HFFc6 (cell line): Measurements from ENCODE around the gene MT2A. TPM values are rescaled to one million over a fixed set of nuclear protein-coding genes. Genes with fewer than 3 reads are reported as not detected.

Experiments
- DNase-seq: peaks from one replicate; pipeline ENCODE4 v3.0.0-alpha.2; 2018
- H3K27ac Mint-ChIP-seq: 2 replicates; pipeline ENCODE4 v1.8.0; 2020; ENCODE audit warnings: mild to moderate bottlenecking, mixed read lengths
- H3K27me3 Mint-ChIP-seq: 2 replicates; pipeline ENCODE4 v1.8.0; 2021; ENCODE audit warnings: mild to moderate bottlenecking, moderate library complexity, mixed read lengths; ENCODE audit not compliant: insufficient read depth
- H3K36me3 Mint-ChIP-seq: 2 replicates; pipeline ENCODE4 v1.8.0; 2021; ENCODE audit warnings: low read depth, mixed read lengths
- H3K4me1 Mint-ChIP-seq: 2 replicates; pipeline ENCODE4 v1.8.0; 2020; ENCODE audit warnings: low read depth, mixed read lengths
- H3K4me3 Mint-ChIP-seq: 2 replicates; pipeline ENCODE4 v1.8.0; 2020; ENCODE audit warnings: mild to moderate bottlenecking, moderate library complexity, mixed read lengths
- H3K9me3 Mint-ChIP-seq: 2 replicates; pipeline ENCODE4 v1.8.0; 2020; ENCODE audit warnings: mild to moderate bottlenecking, mixed read lengths
- total RNA-seq, 6 experiments: library from RNA; stranded (reverse); fragmentation: NEBNext Ultra II Directional; extraction: Animal tissue kit (Norgen Biotek cat#: 25700); gene quantifications; 2 replicates in 1 of 6; 3 replicates in 5 of 6; pipeline ENCODE4 v1.2.3, GENCODE V29; 2021
- TF ChIP-seq, protein P1 (sequence below): fragments of 200-600 bp; sonication (generic); IDR thresholded peaks from 2 replicates; pipeline ENCODE4 v1.5.0; 2021; ENCODE audit warnings: antibody characterized with exemption, mild to moderate bottlenecking

MT2A gene
- total RNA-seq, 6 experiments from 2014 or later = 623 to 1,524 (median 1,044) TPM

DNA sequence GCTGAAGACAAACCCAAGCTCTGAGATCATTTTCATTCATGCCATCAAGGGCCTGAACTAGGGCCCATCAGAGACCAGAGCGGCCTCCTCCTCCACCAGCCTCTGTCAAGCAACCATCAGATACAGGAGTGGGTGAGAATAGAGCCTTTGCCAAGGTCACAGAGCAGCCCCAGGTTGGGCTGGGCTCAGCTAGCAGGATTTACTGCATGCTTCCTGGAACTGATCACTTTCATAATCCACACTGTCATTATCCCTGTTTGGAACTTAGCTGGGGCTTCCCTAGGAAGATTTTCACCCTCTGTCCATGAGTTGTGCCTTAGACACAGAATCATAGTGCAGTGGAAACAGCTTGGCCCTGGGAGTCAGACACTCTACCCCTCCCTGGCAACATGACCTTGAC, 38.4 kb upstream of the MT2A start:
- peaks cover 8% of the 10 kb centered on the region for H3K9me3 Mint-ChIP-seq
- H3K4me1 Mint-ChIP-seq = no peaks in the 10 kb centered on the region
- no peak for DNase-seq
- TF ChIP-seq, protein P1, sequence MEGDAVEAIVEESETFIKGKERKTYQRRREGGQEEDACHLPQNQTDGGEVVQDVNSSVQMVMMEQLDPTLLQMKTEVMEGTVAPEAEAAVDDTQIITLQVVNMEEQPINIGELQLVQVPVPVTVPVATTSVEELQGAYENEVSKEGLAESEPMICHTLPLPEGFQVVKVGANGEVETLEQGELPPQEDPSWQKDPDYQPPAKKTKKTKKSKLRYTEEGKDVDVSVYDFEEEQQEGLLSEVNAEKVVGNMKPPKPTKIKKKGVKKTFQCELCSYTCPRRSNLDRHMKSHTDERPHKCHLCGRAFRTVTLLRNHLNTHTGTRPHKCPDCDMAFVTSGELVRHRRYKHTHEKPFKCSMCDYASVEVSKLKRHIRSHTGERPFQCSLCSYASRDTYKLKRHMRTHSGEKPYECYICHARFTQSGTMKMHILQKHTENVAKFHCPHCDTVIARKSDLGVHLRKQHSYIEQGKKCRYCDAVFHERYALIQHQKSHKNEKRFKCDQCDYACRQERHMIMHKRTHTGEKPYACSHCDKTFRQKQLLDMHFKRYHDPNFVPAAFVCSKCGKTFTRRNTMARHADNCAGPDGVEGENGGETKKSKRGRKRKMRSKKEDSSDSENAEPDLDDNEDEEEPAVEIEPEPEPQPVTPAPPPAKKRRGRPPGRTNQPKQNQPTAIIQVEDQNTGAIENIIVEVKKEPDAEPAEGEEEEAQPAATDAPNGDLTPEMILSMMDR = no peak
- peaks cover 7% of the 10 kb centered on the region for H3K36me3 Mint-ChIP-seq
- no peak overlapping the region for H3K4me3 Mint-ChIP-seq
- no peak overlapping the region for H3K27ac Mint-ChIP-seq
- H3K27me3 Mint-ChIP-seq = peaks cover 57% of the 10 kb centered on the region

DNA sequence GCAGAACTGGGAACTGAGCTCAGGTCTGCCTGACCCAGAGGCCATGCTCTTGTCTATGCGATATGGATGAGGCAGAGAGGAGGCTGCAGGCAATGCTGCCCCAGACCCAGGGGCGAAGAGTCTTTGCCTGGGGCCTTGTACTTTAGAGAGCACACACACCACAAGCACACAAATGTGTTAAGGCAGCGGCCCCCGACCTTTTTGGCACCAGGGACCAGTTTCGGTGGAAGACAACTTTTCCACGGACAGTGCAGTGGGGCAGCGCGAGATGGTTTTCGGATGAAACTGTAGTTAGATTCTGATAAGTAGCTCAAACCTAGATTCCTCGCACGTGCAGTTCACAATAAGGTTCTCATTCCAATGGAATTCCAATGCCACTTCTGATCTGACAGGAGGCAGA, 36.9 kb upstream of the MT2A start:
- peaks cover 13% of the 10 kb centered on the region for H3K9me3 Mint-ChIP-seq
- no peak overlapping the region for H3K27ac Mint-ChIP-seq

DNA sequence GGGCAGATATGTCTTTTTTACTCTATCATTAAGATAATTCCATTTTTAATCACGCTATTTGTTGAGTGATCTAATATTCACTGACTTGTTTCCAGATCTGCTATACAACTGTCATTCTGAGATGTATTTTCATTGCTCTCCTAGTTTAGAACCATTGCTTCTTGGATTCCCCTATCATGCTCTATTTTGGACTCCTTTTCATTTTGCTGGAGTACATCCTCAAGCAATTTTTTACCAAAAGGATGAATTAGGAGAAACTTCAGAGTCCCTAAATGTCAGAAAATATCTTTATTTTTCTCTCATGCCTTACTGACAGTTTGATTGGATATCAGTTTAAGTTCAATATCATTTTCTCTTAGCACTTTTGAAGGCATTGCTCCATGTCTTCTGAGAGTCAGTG, 33.8 kb upstream of the MT2A start:
- Mint-ChIP-seq H3K27ac (no peak overlapping the region), H3K27me3 (peaks cover 30% of the 10 kb centered on the region), H3K4me3 (no peak overlapping the region), H3K4me1 (no peaks in the 10 kb centered on the region), H3K36me3 (peaks cover 10% of the 10 kb centered on the region), H3K9me3 (peaks cover 13% of the 10 kb centered on the region)
- TF ChIP-seq, protein P1 = no peak
- DNase-seq = no peak

More for the DNA sequence above, 36.9 kb upstream of the MT2A start:
- no peaks in the 10 kb centered on the region for H3K4me1 Mint-ChIP-seq
- DNase-seq = no peak
- H3K4me3 Mint-ChIP-seq = no peak overlapping the region
- peaks cover 10% of the 10 kb centered on the region for H3K36me3 Mint-ChIP-seq
- H3K27me3 Mint-ChIP-seq = peaks cover 46% of the 10 kb centered on the region
- TF ChIP-seq, protein P1 = no peak

DNA sequence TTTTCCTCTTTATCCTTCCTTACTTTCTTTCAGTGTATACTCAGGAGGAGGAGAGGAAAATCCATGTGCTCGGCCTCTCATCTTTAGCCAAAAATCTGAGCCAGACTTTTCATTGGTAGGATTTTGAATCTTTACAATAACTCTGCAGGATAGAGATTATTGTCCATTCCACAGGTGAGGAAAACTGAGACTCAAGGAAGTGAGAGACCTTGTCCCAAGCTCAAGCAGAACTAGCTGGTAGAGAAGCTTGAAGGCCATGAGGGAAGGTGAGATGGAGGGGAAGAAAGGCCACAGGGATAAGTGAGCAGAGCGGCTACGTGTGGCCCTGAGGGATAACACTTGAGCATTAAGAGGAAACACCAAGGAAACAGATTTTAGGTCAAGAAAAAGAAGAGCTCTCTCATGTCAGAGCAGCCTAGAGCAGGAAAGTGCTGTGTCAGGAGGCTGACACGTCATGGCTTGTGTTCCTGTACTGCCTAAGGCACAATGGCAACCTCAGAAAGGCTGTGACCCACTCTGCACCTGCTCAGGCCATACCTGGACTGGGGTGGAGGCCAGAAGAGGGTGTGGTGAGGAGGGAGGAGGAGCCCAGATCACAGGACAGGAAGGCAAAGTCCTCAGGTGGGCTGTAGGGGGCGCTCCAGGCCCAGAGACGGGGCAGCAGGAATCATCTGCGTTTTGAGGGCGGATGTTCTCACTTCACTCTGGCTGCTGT, 31.6 kb upstream of the MT2A start:
- peaks cover 10% of the 10 kb centered on the region for H3K36me3 Mint-ChIP-seq
- H3K27me3 Mint-ChIP-seq = peaks cover 17% of the 10 kb centered on the region
- peaks cover 13% of the 10 kb centered on the region for H3K9me3 Mint-ChIP-seq
- H3K4me1 Mint-ChIP-seq = no peaks in the 10 kb centered on the region
- H3K27ac Mint-ChIP-seq = no peak overlapping the region
- no peak overlapping the region for H3K4me3 Mint-ChIP-seq
- TF ChIP-seq, protein P1 = peak; percentile 88
- DNase-seq = peak; percentile 38

DNA sequence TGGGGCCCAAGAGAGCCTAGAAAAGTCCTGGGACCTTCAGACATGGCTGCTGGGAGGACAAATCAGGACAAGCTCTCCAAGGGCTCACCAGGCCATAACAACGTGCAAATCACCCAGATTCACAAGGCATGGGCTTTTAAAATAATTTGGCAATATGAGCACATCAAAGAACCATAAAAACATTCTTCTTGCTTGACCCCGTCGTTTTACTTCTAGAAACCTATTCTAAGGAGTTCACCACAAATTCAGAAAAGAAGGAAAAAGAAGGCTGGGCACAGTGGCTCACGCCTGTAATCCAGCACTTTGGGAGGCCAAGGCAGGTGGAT, 31.1 kb upstream of the MT2A start:
- no peak for DNase-seq
- Mint-ChIP-seq H3K36me3 (peaks cover 10% of the 10 kb centered on the region), H3K9me3 (peaks cover 13% of the 10 kb centered on the region), H3K4me3 (no peak overlapping the region), H3K27ac (no peak overlapping the region), H3K4me1 (no peaks in the 10 kb centered on the region), H3K27me3 (peaks cover 19% of the 10 kb centered on the region)
- TF ChIP-seq, protein P1 = peak; percentile 21; the same call in 1 of the 2 replicates
